ENCODE data around the gene DGKK. TPM values are rescaled to one million over a fixed set of nuclear protein-coding genes. Genes with fewer than 3 reads are reported as not detected.

The DGKK gene
- polyA plus RNA-seq, 1 donor (not counting 4 experiments of a cell fraction or from before 2014, with no cell fraction given), result not detected

- no peaks in the 10 kb centered on the region for H3K9me1 ChIP-seq (ENCODE audit: control insufficient read depth, extremely low read depth, insufficient read depth, low read length)
- no peaks in the 10 kb centered on the region for H4K20me1 ChIP-seq (ENCODE audit: control insufficient read depth, extremely low read depth, insufficient read depth, low read length)
- H3K4me3 ChIP-seq (ENCODE audit: control insufficient read depth in 2 of 3, extremely low read depth in 1 of 3, insufficient read depth in 2 of 3, low read depth in 1 of 3, low read length in 3 of 3), result no peak overlapping the region
- DNase-seq (ENCODE audit: low read depth, low spot score) (no peak), FAIRE-seq (no peak)
- no peak for TF ChIP-seq CTCF (optimal IDR thresholded peaks at IDR 0.05 in 1 of 3, IDR thresholded peaks at IDR 0.05 in 1 of 3, conservative IDR thresholded peaks at IDR 0.05 in 1 of 3; ENCODE audit: extremely low read depth in 1 of 3, insufficient read depth in 2 of 3, low read length in 3 of 3)
- no peak for TF ChIP-seq EZH2 (IDR thresholded peaks at IDR 0.05; ENCODE audit: low read length)
- H3K36me3 ChIP-seq (ENCODE audit: control insufficient read depth in 2 of 2, extremely low read depth in 1 of 2, insufficient read depth in 2 of 2, low read length in 2 of 2), result no peaks in the 10 kb centered on the region
- dilution Hi-C loops (cut with MboI; ENCODE audit: extremely low pct_ligation_motif_present, low sequenced_read_pairs), result no loop called here
- no peak overlapping the region for H3K27ac ChIP-seq (ENCODE audit: control insufficient read depth, insufficient read depth, low read length)
- H3K4me2 ChIP-seq (ENCODE audit: control insufficient read depth, extremely low read depth, insufficient read depth, low read depth, low read length), result no peak overlapping the region
- no peaks in the 10 kb centered on the region for H3K9me3 ChIP-seq (ENCODE audit: control insufficient read depth, low read depth, low read length)
- H3K27me3 ChIP-seq (ENCODE audit: control insufficient read depth, extremely low read depth, insufficient read depth, low read length), result no peaks in the 10 kb centered on the region
- no peaks in the 10 kb centered on the region for H3K4me1 ChIP-seq (ENCODE audit: control insufficient read depth, extremely low read depth, insufficient read depth, low read length)
- H2AFZ ChIP-seq (ENCODE audit: control insufficient read depth, low read length), result no peak overlapping the region
- H3K9ac ChIP-seq (ENCODE audit: control insufficient read depth, extremely low read depth, insufficient read depth, low read length), result no peak overlapping the region
- H3K79me2 ChIP-seq (ENCODE audit: control insufficient read depth, insufficient read depth, low read length), result no peaks in the 10 kb centered on the region
Measured at GRCh38 chrX:50381729-50382415, 88.8 kb downstream of the DGKK start.

- H4K20me1 ChIP-seq (ENCODE audit: control insufficient read depth, extremely low read depth, insufficient read depth, low read length), result no peaks in the 10 kb centered on the region
- H3K4me1 ChIP-seq (ENCODE audit: control insufficient read depth, extremely low read depth, insufficient read depth, low read length), result no peaks in the 10 kb centered on the region
- H3K9me1 ChIP-seq (ENCODE audit: control insufficient read depth, extremely low read depth, insufficient read depth, low read length), result no peaks in the 10 kb centered on the region
- H2AFZ ChIP-seq (ENCODE audit: control insufficient read depth, low read length), result no peak overlapping the region
- no peak for DNase-seq (ENCODE audit: low read depth, low spot score)
- H3K36me3 ChIP-seq (ENCODE audit: control insufficient read depth in 2 of 2, extremely low read depth in 1 of 2, insufficient read depth in 2 of 2, low read length in 2 of 2), result no peaks in the 10 kb centered on the region
- no peak for TF ChIP-seq CTCF (optimal IDR thresholded peaks at IDR 0.05 in 1 of 3, IDR thresholded peaks at IDR 0.05 in 1 of 3, conservative IDR thresholded peaks at IDR 0.05 in 1 of 3; ENCODE audit: extremely low read depth in 1 of 3, insufficient read depth in 2 of 3, low read length in 3 of 3)
- TF ChIP-seq EZH2 (IDR thresholded peaks at IDR 0.05; ENCODE audit: low read length), result no peak
- no peak overlapping the region for H3K9ac ChIP-seq (ENCODE audit: control insufficient read depth, extremely low read depth, insufficient read depth, low read length)
- H3K27ac ChIP-seq (ENCODE audit: control insufficient read depth, insufficient read depth, low read length), result no peak overlapping the region
- dilution Hi-C loops (cut with MboI; ENCODE audit: extremely low pct_ligation_motif_present, low sequenced_read_pairs), result no loop called here
- FAIRE-seq, result no peak
- no peaks in the 10 kb centered on the region for H3K79me2 ChIP-seq (ENCODE audit: control insufficient read depth, insufficient read depth, low read length)
- H3K4me2 ChIP-seq (ENCODE audit: control insufficient read depth, extremely low read depth, insufficient read depth, low read depth, low read length), result no peak overlapping the region
- no peaks in the 10 kb centered on the region for H3K27me3 ChIP-seq (ENCODE audit: control insufficient read depth, extremely low read depth, insufficient read depth, low read length)
- no peaks in the 10 kb centered on the region for H3K9me3 ChIP-seq (ENCODE audit: control insufficient read depth, low read depth, low read length)
- no peak overlapping the region for H3K4me3 ChIP-seq (ENCODE audit: control insufficient read depth in 2 of 3, extremely low read depth in 1 of 3, insufficient read depth in 2 of 3, low read depth in 1 of 3, low read length in 3 of 3)
Measured at GRCh38 chrX:50375481-50376267, 95.0 kb downstream of the DGKK start.
